ENCODE results near the gene LRIG3.
"Not testable (repeated sequence)": the region's sequence is repeated elsewhere in the genome, so short reads cannot be mapped to it uniquely, and the experiment has no call there.

LRIG3 gene

DNA sequence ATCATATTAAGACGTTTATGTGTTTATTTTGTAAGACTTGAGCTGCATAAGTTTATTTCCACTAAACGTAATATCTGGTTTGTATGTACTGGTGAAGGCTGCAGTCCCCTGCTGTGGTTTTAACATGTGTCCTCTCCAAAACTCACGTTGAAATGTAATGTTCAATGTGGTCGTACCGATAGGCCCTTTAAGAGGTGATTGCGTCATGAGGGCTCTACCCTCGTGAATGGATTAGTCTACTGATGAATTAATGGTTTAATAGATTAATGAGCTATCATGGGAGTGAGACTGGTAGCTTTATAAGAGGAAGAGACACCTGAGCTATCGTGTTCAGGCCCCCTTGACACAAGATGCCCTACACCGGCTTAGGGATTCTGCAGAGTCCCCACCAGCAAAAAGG is 14.9 kb downstream of the LRIG3 start:
- no peak for DNase-seq

DNA sequence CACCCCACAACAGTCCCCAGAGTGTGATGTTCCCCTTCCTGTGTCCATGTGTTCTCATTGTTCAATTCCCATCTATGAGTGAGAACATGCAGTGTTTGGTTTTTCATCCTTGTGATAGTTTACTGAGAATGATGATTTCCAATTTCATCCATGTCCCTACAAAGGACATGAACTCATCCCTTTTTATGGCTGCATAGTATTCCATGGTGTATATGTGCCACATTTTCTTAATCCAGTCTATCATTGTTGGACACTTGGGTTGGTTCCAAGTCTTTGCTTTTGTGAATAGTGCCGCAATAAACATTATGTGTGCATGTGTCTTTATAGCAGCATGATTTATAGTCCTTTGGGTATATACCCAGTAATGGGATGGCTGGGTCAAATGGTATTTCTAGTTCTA is 17.6 kb downstream of the LRIG3 start:
- DNase-seq = not testable (repeated sequence)

DNA sequence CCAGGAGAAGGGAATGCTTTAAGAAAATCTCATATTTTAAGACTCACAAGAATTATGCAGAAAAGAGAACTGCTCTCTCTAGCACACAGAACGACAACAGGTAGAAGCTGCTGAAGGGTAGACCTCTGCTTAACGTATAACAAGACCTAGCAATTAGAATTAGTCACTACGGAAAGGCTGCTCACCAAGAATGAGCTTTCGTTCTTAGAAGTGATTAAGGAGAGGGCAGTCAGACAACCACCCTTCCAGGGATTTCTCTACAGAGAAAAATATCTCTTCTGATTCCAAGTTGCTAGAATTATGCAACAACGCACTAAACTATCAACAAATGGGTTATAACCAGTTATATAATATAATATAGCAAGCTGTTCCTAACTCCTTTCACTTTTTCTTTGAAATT is 18.6 kb downstream of the LRIG3 start:
- no peak for DNase-seq

DNA sequence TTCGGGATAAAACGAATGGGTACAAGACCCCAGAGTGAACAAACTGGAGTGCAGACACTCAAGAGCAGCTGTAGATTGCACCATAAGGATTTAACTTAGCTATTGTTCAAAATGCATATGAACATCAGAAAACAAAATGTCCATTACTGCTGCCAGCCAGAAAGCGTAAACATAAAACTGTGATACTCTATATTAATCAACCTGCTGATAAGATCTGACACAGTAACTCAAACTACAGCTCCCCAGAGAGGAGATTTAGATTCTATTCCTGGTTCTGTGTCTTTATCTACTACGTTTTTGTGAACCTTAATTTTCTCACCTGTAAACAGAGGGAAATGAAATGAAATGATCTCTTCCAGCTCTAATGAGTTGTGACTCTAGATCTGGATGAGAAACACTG is 22.3 kb downstream of the LRIG3 start:
- no peak for DNase-seq

DNA sequence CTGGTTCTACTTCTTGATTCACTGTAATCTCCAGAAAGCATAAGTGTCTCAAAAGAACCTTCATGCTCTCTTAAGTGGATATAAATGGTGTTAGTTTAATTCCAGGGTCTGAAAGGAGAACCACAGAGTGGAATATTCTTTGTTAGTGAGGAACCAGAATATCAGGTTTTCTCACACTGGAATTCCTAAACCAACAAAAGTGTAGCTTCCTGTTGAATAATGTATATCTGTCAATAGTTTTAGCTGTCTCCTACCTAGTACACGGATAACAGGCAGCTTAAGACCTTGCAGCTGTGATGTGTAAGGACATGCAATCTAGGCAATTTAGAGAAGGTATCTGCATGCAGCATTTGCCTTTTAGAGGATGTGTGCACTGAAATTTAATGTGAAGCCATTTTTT is 24.0 kb downstream of the LRIG3 start:
- no peak for DNase-seq

DNA sequence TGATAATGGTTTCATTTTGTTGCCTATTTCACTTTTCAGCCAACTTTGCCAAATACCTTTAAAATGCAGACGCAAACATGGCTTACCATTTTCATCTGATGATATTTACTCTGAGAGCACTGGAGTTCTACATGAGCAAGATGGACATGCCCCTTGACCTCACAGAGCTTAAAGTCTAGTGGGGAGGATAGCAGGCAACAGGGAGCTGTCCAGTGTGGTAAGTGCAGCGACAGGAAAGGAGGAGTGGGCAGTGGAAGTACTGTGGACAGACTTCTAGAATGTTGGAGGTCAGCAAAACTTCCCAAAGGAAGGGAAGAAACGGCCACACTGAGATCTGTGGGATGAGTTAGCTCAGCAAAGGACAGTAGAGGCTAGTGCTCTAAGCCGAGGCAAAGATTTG is 25.3 kb downstream of the LRIG3 start:
- DNase-seq = no peak

DNA sequence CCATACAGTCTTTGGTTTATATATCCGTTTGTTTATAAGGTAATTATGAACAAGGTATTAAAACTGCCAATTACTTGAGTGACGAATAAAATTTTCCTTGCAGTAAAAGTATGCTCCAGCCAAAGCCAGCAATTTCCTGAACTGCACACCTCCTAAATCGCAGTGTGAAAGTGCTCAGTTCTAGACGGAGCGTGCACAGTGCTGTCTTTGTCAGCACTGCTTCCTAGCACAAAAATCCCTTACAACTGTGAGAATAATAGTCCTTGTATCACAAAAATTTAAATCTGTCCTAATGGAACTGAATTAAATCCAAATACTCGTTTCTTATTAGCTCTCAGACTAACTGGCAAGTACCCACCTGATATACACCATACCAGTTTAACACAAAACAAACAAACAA is 26.3 kb downstream of the LRIG3 start:
- no peak for DNase-seq

DNA sequence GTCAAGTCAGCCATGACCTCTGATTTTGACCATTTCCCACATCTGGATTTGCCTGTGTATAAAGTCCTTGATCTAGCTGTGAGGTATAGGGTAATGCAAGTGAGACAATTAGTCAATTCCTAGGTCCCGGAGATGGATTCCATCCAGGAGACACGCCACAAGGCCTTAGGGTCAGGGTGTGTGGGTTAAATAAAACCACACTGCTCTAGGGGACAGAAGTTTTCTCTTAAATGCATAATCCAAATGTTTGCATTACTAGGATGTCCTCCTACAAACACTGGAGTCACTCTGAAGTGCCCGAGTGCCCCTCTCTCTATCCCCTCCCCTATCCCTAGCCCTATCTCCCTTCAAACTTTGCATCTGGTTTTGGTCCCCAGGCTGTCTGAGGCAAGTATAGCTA is 26.8 kb downstream of the LRIG3 start:
- DNase-seq = no peak

DNA sequence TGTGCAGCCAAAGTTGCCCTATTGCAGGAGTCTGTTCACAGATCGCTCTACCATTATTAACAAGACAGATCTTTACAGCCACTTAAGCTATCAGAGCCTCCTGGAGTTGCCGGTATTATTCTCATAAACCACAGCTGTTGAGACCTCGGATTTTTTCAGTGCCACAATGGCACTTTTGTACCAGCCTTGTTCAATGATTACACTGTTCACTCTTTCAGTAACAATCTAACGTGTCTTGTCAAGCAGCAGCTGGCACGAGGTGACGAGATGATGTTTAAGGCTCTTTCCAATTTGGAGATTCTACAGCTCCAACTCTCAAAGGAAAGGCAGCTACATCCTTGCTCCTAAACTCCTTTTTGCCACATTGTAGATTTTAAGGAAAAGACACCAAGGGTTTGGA is 30.7 kb downstream of the LRIG3 start:
- no peak for DNase-seq

DNA sequence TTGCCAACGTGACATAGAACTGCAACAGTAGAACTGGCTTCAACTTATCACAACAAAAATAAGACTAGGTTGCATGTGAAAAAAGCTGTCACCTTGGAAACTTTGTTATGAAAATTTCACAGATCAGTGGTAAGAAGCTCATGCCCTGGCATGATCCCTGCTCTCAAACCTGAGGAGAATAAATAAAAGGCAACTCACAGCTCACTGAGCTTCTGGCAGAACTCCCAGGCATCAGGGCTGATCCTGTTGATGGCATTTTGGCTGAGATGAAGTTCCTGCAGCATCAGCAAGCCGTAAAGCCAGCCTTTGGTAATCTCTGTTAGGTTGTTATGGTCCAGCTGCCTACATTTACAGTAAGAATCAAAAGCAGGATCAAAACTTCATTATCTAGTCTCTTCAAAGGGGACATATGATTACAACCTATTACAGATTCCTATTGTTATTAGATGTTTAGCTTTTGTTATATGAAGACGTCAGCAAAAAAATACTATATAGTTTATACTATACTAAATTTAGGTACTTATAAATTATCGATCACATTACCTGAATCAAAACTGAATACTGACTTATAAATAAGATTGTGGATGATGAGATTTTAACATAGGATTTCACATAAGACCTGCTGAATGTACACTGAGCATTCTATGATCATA is 32.0 kb downstream of the LRIG3 start:
- DNase-seq = no peak

DNA sequence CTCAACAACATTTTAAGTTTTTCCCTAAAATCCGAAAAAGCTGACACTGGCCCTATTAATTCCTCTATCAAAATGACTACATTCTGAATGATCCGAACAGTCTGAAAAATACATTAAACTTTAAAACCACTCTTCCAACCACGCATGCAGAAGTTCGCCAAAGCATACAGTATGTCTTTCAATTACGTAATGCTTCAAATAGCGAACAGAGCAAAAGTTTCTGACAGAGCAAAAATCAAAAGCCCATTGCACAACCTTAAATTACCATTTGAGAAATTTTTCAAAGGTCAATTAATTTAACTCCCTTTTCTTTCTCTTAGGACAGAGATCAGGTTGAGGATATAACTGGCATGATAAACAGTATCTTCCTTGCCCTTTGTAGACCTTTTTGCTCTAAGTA is 33.2 kb downstream of the LRIG3 start:
- no peak for DNase-seq

DNA sequence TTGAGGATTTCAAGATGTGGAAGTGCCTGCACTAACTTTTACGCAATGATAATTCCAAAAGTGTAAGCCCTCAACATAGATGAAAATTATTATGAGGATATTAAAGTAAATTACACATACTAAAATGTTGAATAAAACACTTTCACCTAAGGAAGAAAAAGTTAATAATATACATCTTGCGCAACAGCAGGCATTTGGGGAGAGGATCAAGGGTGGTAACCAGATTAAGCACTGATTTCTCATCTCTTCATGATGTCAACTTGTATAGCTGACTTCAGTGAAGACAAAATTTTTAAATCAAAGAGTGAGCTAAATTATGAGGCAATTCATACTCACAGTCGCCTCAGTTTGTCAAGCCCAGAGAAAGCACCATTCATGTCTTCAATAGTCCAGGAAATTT is 33.8 kb downstream of the LRIG3 start:
- no peak for DNase-seq

DNA sequence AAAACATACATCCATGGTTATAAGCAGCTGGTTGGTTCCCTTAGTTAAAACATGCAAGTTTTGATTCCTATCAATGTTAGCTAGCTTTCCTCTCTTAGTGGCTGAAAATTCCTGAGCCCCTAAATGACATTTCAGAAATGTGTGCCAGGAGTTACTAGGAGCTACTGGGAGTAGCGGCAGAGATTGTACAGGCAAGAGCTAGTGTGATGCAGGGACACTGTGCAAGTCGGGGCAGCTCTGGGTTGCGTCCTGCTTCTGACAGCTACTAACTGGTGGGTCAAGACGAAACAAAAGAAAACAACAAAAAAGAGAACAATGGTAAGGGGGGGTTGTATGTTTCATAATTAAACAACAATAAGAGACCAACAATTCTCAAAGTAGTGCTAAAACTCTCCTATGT is 35.4 kb downstream of the LRIG3 start:
- DNase-seq = no peak

DNA sequence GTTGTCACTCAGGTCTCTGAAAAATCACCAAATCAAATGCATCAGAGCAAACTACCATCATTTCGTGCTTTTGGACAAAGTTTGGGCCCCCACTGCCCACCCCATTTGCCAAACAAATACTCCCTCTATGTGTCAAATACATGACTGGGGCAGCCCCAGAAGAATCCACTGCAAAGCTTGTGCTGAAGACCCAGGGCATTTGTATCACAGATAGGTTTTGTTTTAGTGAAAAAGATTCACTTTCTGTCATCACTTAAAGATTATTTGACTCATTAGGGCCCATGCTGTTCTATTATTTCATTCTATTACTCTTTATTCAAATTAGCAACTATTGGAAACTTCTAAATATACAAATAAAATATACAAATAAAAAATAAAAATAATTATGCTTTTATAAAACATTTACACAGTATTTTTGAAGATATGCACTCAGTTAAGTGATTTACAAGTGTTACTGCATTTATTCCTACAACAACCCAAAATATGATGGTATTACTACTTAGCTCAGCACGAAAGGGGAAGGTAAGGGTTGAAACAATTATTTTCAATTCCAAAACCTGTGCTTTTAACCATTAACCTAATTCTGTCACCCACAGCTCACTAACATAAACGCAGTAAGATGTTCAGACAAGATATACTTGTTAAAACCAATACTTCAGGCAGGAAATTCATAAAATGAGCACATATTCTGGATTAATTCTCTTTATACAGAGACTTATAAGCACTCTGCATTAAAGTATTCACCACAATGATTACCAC is 36.5 kb downstream of the LRIG3 start:
- DNase-seq = no peak

DNA sequence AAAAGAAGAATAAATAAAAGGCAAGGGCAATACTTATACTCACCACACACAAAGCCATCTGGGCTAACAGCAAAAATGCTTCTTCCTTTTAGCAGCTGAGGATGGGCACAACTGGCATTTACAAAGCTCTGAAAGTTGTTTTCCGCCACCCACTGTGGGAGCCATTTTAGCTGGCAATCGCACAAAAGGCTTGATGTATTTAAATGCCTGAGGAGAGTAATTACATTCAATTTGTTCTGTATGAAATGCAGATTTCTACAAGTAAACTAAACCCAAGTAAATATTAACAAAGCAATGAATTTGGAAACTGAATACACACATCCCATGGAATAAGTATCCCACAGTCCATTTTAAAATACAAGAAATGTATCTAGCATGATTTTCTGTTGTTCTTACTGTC is 37.5 kb downstream of the LRIG3 start:
- no peak for DNase-seq

DNA sequence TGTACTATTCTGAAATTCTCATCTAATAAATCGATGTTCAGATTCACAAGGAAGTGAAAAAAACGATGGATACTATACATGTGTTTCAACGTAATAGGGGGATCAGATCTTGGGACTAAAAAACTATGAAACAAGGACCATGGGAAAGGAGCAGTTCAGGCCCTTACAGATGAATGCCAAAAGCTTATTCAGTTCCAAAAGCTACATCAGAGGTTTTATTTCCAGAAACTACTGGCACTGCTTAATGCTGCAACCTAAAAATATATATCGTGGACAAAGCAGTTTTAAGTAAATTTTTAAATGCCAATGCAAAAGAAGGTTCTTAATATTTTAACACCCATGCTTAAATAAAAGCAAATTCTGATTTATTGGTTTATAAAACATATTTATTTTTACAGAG is 38.5 kb downstream of the LRIG3 start:
- DNase-seq = no peak

DNA sequence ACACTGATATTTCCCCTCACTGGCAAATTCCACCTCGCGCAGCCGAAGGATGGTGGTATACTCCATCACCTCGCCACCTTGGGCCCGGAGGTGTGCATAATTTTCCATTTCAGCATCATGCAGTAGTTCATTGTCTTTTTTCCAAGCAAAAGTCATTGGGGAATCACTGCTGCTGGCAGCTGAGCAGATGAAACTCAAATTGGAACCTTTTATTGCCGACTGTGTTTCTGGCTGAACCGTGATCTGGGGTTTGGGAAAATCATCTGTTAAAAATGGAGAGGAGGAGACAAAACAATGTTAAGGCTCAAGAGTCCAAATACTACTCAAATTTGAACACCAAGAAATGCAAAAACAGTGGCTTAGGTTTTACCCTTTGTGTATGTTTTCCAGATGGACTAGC is 39.7 kb downstream of the LRIG3 start:
- DNase-seq = no peak

DNA sequence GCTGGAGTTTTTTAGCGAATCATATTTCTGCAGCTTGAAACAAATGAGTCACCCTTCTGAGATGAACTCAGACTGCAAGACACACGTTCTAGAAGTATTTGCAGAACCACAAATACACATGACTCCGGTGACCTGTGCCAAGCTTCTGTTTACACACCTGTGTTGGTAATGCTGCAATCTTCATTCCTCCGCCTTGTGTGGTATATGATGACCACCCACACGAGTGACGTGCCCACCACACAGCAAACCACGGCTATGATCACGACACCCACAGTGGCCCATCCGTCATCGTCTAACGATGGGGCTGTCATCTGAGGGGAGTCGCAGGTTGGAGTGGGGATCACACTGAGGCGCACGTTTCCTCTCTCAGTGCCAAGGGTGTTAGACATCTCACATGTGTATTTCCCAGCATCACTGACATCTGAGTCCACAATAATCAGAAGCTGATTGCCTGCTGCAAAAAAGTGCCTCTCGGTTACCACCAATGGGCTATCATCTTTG is 43.0 kb downstream of the LRIG3 start:
- DNase-seq = no peak

DNA sequence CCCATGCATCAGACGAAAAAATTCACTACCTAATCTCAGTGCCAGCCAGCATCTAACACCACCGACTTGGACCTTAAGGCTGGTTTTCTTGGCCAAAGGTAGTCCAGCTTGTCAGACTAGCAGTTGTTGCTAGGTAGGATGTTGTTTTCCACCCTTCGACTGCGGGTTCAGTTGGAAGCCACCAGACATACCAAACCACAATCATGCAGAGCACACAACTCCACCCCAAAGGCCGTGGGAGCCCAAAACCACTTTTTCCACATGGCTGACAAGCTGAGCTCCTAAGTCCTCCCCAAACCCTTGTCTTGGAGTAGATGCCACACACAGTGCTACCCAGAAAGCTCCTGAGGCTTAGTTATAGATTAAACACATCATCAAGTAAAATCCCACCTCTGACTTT is 46.8 kb downstream of the LRIG3 start:
- DNase-seq = no peak

DNA sequence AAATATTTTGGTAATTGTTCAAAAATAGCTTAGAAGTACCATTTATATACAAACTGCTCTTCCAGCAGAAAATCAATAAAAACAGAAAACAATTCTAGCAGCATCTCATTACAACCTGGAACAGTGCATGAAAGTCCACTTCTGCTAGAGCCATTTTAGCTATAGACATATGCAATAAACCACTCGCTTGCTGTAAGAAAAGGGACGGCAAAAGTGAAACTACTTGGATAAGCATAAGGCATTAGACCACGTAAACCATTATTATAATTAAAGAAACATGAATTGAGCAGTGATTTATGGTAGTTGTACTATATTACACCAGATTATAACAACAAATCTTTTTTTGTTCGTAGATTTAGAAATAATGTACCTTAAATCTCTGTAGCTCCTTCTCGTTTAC is 48.7 kb downstream of the LRIG3 start:
- DNase-seq = no peak

DNA sequence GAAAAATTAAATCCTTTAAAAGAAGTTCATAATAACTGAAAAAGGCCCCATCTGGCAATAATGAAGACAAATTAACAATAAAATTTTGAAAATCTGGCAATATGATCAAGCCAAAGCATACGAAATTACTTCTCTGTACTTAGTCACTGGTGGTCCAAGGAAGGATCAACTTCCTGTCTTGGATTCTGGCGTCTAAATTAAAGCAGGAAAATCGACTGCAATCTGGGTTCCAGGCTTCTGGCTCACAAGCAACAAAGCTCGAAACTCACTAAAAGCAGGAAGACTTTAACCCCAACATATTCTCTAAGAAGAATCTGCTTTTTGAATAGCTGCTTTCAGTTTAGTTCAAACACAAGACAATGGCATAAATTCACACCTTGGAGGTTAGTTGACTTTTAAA is 49.7 kb downstream of the LRIG3 start:
- DNase-seq = no peak

DNA sequence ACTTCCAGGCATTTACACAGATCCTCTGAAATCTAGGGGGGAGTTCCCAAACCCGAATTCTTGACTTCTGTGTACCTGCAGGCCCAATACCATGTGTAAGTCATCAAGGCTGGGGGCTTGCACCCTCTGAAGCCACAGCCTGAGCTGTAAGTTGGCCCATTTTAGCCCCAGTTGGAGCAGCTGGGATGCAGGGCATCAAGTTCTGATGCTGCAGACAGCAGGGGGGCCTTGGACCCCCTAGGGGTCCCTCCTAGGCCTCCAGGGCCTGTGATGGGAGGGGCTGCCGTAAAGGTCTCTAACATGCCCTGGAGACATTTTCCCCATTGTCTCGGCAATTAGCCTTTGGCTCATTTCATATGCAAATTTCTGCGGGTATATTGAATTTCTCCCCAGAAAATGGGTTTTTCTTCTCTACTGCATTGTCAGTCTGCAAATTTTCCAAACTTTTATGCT is 59.5 kb downstream of the LRIG3 start:
- no peak for DNase-seq

DNA sequence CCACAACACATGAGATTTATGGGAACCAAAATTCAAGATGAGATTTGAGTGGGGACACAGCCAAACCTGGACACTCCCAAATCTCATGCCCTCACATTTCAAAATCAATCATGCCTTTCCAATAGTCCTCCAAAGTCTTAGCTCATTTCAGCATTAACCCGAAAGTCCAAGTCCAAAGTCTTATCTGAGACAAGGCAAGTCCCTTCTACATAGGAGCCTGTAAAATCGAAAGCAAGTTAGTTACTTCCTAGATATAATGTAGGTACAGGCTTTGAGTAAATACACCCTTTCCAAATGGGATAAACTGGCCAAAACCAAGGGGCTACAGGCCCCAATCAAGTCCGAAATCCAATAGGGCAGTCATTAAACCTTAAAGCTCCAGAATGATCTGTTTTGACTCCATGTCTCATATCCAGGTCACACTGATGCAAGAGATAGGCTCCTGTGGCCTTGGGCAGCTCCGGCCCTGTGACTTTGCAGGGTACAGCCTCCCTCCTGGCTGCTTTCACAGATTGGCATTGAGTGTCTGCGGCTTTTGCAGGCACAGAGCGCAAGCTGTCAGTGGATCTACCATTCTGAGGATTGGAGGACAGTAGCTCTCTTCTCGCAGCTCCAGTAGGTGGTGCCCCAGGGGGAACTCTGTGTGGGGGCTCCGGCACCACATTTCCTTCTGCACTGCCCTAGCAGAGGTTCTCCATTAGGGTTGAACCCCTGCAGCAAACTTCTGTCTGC is 60.1 kb downstream of the LRIG3 start:
- no peak for DNase-seq

DNA sequence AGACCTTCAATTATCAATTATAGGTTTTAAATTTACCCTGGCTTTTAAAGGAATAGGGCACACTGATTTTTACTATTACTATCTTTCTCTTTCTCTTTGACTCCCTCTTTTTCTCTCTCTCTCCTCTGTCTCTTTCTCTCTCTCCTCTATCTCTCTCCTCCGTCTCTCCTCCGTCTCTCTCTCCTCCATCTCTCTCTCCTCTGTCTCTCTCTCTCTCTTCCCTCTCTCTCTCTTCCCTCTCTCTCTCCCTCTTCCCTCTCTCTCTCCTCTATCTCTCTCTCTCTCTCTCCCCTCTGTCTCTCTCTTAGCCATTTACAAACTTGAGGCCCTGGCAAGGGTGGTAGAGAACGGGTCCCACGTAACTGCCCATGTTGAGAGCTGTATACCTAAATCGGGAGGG is 62.3 kb downstream of the LRIG3 start:
- DNase-seq = no peak

All from RPMI8226 (cell line).